HG02678 (cell line): ENCODE results near the gene MKNK2.
A peak's percentile ranks its signal among the peaks of the same experiment; 100 is the strongest.
"Not testable (repeated sequence)": the region's sequence is repeated elsewhere in the genome, so short reads cannot be mapped to it uniquely, and the experiment has no call there.

Experiments
- ATAC-seq: cut with Tn5 transposase; IDR thresholded peaks from one replicate; pipeline ENCODE4 v1.9.1; 2021; ENCODE audit warnings: mild to moderate bottlenecking, moderate library complexity; ENCODE audit not compliant: unreplicated experiment

MKNK2 gene

DNA sequence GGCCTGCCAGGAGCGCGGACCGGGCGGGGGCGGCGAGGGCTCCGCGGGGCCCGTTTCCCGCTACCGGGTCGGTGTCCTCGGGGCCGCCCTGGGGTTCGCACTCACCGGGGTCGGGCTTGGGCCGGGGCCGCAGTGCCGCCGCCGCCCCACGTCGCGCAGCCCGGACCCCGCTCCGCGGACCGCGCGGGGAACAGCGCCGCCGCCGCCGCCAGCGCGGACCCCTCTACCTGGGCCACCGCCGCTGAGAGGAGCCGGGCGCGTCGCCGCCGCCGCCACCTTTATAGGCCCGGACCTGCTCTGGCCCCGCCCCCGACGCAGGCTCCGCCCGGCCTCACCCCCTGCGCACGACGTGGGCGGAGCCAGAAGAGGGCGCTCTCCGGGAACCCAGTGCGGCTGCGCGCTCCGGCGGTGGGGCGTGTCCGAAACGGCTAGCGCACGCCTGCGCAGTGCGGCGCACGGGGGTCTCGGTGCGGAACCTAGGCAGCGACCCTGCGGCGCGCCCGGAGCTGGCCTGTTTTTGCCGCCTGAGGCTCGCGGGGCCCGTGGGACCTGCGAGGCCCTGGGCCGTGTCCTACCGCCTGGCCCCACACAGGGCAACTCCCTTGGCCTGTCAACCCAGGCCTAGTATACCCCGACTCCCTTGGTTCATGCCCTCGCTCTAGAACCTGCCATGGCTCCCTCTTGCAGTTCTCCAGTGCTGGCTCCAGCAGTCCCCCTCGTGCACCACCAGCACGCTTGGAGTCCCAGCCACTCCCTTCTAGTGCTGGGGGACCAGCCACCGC, at the start of gene MKNK2:
MKNK2 (minus strand) TSS at position 254 of the 782 bp plus-strand sequence. CDS start 393 bp downstream, outside the sequence.
- peak; percentile 64 for ATAC-seq

DNA sequence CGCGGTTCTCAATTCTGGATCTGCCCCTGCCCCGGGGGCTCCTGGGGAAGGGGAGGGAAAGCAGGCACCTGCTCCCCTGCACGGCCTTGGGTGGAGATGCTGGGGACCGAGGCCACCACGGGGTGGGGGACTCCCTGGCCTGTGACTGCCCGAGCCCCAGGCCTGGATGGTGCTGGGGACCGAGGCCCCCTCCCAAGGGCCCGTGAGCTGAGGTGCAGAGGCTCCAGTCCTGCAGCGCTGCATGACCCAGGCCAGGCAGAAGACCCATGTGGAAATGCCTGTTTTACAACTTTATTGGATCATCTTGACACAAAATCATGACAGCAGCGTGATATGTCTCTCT, 49.6 kb upstream of the MKNK2 start:
- no peak for ATAC-seq

DNA sequence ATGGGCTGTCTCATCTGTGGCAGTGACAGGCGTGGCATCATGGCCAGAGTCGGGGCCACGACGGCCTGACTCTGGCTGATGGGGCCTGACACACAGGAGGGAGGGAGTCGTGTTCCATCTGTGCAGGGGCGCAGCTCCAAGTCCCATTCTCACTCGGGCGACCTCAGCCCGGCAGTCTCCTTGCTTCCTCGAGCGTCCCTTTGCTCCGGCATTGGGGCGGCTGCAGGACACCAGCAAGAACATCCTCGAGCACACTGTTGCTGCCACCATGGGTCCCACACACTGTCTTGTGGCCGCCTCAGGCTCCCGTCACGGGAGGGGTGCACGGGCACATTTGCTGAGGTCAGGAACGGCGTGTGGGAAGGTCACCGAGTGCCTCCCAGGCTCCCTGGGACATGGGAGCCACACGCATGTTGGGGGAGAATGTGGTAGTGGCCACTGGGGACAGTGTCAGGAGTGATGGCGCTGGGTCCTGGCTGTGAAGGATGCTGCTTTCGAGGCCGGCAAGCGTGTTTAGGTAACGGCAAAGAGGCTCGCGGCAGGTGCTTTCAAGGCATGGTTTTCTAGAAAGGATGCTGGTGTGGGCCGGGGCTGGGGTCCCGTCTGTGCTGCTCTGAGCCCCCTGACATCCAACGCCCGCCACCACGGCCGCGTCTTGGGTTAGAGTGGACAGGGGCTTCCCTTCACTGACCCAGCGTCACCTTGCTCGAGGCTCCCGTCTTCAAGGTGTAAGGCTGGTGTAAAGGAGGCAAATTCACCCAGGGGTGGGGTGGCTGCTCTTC, 49.1 kb upstream of the MKNK2 start:
- ATAC-seq: no peak

DNA sequence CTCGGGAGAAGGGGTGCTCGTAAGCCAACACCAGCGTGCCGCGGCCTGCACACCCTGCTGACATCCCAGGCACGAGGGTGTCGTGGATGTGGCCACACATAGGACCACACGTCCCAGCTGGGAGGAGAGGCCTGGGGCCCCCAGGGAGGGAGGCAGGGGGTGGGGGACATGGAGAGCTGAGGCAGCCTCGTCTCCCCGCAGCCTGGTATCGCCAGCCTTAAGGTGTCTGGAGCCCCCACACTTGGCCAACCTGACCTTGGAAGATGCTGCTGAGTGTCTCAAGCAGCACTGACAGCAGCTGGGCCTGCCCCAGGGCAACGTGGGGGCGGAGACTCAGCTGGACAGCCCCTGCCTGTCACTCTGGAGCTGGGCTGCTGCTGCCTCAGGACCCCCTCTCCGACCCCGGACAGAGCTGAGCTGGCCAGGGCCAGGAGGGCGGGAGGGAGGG, 48.0 kb upstream of the MKNK2 start:
- no peak for ATAC-seq

DNA sequence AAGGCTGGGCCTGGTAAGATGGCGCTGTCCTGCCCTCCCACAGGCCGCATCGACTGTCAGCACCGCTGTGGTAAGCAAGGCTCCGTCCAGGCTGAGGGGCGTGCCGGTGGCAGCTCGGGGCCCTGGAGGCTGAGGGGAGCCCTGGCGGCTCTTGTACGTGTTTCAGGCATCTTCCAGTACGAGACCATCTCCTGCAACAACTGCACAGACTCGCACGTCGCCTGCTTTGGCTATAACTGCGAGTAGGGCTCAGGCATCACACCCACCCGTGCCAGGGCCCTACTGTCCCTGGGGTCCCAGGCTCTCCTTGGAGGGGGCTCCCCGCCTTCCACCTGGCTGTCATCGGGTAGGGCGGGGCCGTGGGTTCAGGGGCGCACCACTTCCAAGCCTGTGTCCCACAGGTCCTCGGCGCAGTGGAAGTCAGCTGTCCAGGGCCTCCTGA, 46.9 kb upstream of the MKNK2 start:
- ATAC-seq: no peak

DNA sequence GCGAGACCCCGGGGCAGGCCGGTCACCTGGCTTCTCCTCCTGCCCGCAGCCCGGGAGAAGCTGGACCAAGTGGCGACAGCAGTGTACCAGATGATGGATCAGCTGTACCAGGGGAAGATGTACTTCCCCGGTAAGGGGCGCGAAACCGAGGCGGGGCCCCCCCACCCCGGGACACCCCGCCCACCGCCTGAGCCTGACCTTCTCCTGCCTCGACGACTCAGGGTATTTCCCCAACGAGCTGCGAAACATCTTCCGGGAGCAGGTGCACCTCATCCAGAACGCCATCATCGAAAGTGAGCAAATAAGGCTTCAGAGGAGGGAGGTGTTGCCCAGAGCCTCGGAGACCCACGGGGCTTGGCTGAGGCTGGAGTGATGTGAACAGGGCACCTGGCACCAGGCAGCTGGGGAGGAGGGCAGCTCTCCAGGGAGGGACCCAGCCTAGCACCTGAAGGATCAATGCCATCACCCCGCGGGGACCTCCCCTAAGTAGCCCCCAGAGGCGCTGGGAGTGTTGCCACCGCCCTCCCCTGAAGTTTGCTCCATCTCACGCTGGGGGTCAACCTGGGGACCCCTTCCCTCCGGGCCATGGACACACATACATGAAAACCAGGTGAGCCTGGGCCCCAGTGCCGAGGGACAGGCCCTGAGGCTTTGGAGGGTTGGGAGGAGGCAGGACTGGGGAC, 46.3 kb upstream of the MKNK2 start:
- ATAC-seq: no peak

DNA sequence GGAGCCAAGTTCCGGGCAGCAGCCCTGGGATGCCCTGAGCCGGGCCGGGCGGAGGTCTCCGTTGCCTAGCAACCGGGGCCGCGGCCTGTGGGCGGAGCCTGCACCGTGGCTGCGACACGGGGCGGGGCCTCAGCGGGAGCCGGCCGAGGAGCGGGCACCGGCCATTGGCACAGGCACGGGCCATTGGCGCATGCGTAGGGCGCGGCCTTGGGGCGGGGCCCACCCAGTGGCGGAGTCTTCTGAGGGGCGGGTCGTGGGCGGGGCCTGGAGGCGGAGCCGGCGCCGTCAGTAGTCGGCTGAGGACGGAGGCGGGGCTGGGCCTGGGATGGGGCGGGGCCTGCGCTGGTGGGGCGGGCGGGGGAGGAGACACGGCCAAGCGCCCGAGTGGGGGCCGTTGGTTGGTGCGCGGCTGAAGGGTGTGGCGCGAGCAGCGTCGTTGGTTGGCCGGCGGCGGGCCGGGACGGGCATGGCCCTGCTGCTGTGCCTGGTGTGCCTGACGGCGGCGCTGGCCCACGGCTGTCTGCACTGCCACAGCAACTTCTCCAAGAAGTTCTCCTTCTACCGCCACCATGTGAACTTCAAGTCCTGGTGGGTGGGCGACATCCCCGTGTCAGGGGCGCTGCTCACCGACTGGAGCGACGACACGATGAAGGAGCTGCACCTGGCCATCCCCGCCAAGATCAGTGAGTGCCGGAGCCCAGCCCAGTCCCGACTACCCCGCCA, 45.6 kb upstream of the MKNK2 start, which contains the start of gene IZUMO4:
IZUMO4 (plus strand) TSS at position 436 of the 723 bp plus-strand sequence; CDS start at position 467, 31 bp downstream.
- ATAC-seq: peak; percentile 74

DNA sequence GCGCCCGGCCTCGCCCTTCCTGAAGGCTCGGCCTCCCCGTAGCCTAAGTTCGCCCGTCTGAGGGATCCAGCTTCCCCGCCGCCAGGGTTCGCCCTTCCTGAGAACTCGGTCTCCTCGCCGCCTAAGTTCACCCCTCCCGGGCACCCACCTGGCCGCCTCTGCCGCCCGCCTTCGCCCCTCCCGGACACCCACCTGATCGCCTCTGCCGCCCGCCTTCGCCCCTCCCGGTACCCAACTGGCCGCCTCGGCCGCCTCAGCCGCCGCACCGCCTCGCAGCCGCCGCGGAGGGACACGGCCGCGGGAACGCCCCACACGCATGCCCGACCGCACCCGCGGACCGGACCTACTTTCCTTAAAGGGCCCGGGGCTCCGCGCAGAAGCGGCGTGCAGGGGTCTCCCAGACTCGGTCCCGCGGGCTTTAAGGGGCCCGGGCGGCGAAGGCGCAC, 45.0 kb upstream of the MKNK2 start, which contains the start of gene MOB3A:
MOB3A (minus strand) TSS at position 293 of the 446 bp plus-strand sequence. CDS start 17,766 bp downstream, outside the sequence.
- ATAC-seq: peak; percentile 43

DNA sequence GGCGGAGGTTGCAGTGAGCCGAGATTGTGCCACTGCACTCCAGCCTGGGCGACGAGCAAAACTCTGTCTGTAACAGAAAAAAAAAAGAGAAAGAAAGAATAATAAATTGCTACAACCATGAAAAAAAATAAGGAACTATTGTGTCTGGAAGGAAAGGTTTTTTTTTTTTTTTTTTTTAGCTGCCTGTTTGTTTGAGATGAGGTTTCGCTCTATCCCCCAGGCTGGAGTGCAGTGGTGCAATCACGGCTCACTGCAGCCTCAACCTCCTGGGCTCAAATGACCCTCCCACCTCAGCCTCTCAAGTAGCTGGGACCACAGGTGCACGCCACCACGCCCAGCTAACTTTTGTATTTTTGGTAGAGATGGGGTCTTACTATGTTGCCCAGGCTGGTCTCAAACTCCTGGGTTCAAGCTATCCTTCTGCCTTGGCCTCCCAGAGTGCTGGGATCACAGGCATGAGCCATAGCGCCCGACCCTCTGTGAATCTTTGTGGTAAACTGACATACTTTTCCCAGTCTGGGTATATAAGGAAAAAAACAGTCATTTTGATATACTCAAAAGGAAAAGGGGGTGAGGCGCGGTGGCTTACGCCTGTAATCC, 41.0 kb upstream of the MKNK2 start:
- not testable (repeated sequence) for ATAC-seq

DNA sequence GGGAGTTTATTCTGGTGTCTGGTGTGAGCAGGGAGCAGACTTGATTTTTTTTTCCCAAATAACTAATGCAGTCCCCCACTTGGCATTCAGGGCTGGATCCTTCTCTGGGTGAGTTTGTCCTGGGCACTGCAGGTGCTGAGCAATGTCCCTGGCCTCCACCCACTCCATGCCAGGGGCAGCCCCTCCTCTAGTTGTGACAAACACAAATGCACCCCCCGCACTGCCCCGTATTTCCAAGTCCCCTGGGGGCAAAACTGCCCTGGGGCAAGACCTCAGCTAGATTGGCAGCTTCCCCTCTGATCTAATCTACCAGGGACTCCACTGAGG, 38.6 kb upstream of the MKNK2 start:
- peak; percentile 0 for ATAC-seq

DNA sequence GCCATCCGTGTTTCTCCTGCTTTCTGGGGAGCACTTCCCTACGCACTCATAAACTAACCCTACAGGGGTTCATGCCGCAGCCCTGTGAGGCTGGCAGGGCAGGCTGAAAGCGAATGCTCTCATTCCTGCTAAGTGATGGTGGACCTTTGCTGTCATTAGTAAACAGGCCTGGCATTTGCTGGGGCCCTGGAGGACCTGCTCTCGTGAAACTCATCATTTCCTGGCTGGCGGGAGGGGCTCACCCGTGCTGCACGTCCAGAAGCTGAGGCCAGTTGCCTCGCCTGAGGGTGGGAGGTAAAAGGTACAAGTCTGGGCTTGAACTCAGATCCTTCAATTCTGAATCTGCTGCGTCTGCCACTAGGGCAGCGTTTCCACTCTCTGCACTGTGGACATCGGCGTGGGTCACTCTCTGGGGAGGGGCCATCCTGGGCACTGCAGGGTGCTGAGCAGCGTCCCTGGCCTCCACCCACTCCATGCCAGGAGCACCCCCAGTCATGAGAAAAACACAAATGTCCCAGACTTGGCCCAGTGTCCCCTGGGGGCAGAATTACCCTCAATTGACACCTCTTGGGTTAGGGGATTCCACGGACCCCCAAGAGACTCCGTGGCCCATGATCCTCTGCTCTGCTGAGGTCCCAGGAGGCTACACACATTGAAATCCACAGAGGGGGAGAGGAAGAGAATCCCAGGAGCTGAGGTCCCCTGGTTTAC, 38.1 kb upstream of the MKNK2 start:
- no peak for ATAC-seq

DNA sequence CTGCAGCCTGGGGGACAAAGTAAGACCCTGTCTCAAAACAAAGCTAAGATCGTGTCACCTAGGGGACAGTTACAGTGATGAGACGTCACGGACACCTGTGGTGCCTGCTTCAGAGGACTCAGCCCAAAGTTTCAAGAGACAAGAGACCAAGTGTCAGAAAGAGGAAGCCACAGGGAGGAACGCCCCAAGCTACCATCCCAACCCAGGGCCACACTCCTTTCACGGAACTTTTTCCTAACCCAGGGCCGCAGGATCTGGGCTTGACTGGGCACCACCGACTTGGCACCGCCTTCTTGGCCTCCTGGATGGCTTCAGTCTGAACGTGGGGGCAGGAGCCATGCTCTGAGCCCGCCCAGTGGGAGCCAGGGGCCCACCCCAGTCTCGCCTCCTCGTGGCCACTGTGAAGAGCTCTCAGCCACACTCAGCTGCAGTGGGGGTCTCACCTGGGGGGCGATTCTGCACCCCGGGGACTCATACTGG, 36.6 kb upstream of the MKNK2 start:
- no peak for ATAC-seq

DNA sequence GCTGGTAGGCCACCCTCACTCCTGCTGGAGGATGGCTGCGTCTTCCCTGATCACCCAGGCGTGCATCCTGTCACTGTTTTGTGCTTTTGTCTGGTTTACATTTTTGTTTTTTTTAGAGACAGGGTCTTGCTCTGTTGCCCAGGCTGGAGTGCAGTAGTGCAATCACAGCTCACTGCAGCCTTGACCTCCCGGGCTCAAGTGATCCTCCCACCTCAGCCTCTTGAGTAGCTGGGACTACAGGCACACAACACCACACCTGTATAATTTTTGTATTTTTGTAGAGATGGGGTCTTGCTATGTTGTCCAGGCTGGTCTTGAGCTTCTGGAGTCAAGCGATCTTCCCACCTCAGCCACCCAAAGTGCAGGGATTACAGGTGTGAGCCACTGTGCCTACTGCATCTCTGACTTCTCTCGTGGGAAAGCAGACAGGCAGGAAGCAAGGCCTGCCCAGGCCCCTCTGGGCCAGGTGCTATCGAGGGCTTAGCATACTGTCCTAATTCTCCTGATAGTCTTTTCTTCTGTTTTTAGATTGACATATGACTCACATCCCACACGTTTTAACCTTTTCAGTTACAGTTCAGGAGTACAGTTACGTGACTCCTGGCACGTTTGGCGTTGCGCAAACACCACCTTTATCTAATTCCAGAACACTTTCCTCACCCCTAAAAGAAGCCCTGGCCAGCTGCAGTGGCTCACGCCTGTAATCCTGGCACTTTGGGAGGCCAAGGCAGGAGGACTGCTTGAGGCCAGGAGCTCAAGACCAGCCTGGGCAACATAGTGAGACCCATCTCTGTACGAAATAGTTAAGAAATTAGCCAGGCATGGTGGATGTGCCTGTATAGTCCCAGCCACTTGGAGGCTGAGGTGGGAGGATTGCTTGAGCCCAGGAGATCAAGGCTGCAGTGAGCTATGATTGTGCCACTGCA, 35.9 kb upstream of the MKNK2 start:
- not testable (repeated sequence) for ATAC-seq

DNA sequence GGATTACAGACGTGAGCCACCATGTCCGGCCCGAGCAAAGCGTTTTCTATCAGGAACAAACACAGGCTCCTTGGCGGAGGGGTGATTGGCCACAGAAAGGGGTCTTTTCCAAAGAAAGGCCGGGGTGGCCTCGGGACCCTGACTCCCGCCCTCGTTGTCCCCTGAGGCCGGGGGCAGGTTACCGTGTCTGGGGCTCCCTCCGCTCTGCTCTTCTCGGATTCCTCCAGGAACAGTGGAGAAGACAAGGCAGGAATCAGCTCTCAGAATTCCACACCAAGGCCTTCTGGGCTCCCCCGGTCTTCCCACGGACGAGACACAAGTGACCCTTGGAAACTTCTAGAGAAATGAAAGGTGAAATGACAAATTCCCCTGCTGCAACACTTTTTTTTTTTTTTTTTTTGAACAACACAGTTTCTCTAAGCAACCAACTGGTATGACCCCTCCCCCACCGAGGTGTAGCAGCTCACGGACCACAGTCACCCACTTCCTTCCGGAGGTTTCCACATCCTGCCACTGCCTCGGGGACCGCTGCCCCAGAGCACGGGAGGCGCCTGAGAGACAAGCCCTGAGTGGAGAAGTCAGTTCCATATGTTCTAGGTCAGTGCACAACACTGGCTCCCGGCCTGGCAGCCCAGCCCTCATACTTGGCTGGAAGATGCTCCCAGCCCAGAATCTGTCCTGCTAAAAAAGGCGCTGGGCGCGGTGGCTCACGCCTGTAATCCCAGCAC, 34.1 kb upstream of the MKNK2 start:
- peak; percentile 43 for ATAC-seq

DNA sequence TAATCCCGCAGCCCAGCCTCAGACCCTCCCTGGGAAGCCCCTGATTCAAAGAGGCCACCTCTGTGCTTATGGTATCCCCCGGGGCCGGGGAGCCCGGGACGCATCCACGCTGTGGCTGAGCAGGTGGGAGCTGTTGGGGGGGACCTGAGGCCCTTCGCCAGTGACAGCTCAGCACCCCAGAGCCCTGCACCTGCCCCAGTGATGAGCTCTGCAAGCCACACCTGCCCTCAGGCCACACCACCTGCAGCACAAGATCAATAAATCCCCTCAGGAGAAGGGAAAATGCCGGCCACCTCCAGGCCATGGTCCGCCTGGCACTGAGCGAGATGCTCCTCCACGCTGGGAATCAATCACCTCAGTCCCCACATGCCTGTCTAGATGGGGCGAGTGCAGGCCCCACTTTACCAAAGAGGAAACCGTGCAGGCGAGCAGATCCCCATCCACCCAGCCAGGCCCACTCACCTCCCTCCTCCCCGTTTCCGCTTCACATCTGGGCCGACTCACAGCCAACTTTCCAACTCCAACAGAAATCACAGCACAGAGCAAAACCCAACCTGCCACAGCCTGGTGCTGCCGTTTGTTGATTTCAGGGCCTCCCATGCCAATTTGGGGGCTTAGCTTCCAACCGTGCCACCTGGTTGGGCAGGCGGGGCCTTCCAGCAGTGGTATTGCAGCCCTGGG, 32.3 kb upstream of the MKNK2 start:
- no peak for ATAC-seq

DNA sequence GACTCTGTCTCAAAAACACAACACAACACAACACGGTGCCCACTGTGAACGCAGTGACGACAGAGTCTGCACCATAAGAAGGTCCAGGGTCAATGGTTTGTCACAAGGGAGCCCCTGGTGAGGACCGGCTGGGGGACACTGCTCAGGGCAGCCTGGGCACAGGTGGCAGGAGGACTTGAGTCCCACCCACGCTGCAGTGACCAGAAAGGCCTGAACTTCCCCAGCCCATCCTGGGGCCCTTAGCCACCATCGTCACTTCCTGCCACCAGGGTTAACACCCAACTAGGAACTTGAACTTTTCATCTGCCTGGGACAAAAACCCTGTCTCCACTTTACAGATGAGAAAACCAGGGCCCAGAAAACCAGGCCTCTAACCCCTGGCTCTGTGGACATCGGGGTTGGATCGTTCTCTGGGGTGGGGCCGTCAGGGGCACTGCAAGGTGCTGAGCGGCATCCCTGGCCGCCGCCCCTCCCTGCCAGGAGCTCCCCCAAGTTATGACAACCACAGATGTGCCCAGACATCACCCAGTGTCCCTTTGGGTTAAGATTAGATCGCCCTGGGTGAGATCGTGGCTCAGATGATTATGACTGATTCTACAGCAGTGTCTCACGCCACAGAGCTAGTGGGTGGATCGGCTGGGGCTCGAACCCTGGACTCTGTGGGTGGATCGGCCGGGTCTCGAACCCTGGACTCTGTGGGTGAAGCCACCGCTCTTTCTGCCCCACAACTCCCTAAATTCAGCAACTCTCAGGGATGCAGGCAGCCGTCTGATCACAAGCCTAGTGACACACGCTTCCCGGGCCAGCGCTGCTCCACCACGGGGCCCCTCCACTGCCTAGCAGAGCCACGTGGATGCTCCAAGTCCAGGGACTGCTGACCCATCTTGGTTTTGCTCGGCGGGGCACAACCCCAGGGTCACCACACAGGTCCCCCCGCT, 31.1 kb upstream of the MKNK2 start:
- no peak for ATAC-seq
